GM19351 (cell line): Measurements from ENCODE around the gene CDON.

Experiments used
- ATAC-seq: cut with Tn5 transposase; IDR thresholded peaks from one replicate; pipeline ENCODE4 v1.9.1; 2021; ENCODE audit warnings: mild to moderate bottlenecking, moderate library complexity; ENCODE audit not compliant: unreplicated experiment

The CDON gene

DNA sequence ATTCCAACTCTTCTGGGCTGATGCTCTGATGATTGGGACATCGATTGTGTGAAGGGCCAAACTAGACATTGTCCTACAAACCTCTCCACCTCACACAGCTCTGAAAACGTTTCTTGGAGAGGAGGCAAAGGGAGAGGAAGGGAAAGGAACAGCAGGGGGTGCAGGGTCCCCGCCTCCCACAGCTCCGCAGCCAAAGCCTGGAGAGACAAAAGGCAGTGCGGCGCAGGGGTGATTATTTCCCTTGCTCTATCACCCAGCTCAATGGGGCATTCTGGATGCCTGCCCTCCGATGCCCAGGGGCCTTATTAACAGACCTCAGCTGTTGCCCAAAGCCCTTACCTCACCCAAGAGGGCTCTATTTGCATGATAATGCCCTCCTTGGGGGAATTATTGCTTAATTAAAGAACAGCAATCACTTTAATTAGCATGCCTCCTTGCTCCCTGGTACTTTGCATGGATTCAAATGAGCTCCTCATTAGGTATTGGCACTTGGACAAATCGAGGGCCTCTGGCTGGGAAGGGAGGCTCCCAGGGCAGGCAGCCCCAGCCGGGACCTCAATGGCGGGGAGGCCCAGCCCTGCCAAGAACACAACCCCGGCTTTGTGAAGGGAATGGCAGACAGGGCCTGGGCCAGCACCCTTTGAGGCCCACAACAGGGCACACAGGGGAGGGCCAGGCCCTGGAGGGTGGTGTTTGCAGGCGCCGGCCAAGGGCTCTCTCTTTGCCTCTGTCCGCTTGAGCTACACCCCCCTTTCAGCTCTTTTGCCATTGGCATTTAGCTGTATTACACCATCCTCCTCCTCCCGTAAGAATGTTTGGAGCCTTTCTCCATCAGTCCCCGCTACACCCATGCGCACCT lies 19.8 kb upstream of the CDON start:
- no peak for ATAC-seq

DNA sequence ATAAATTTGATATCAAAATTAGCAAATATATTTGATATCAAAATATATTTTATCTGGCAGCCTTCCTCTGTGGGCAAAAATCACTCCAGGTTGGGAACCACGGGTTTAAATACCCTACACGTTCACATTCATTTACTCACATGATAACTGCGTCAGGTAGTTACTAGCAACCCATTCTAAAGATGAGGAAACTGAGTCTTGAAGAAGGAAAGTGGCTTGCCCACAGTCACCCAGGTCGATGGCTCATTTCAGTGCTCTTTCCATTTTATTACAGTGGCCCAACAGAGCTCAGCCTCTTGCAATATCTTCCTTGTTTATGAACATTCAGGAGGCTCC lies 19.2 kb upstream of the CDON start:
- no peak for ATAC-seq

DNA sequence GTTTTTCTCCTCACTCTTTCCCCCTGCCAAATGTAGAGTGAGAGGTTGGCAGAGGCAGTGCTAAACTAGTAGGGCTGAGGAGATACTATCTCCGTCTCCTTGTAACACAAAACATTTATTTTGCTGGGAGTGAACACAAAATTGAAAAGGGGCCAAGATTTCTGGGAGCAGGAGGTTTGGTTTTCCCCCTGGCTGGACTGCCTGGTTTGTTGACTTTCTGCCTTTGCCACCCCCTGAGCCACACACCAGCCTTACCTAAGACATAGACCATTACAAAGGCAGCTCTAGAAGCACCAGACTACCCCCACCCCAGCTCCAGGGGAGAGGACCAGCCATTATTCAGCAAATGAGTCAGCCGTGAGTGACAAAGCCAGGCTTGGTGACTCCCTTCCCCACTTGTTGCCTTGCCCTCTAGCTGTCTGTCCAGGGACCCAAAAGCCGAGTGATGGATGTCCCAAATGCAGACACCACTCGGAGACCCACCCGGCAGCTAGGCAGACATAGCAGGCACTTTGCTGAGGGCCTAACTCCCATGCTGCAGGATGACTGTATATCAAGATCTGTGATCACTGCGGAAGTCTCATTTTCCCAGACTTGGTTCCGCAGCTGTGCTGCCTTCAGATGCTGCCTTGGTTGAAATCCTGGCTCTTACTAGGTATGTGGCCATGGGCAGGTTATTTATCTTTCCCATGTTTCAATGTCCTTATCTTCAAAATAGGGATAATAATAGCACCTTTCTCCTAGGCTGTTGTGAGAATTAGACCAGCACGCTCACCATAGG lies 17.7 kb upstream of the CDON start:
- ATAC-seq = no peak

DNA sequence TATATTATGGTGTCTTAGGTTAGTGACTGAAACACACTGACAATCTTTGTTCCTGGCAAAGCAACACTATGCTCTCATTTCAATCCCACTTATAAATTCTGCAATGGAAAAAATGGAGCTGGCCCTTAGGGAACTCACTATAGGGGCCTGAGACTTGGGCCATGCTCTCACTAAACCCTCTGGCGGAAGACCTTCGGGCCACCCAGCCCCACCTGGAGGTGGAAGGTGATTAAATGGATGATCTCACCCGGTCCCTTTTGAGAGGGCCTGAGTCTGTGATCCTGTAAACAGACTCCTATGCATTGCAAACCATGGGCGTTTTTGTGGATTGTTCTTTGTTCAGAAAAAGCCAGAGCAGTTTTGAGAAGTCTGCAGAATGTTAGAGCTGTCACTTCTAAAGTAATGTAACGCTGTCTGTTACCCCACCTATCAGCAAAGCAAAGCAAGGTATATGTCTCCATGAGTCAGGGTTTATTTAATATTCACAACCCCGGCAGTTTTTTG lies 17.0 kb upstream of the CDON start:
- no peak for ATAC-seq

DNA sequence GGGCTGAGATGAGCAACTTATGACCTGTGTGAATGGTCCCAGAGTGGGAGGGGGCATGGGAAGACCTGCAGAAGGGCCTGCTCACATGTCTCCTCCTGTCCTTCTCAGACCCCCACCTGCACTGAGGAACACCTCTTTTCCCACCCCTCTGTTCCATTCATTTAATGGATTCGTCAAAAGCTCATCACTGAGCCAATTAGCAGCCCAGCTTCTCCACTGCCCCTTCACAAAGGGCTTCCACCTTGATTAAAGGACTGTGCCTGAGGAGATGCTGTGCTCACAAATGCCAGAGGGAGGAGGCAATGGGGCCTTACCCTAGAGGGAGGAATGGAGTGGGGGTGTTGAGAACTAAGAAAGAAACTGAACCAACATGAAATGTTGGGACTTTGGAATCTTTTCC lies 14.0 kb upstream of the CDON start:
- ATAC-seq = no peak

DNA sequence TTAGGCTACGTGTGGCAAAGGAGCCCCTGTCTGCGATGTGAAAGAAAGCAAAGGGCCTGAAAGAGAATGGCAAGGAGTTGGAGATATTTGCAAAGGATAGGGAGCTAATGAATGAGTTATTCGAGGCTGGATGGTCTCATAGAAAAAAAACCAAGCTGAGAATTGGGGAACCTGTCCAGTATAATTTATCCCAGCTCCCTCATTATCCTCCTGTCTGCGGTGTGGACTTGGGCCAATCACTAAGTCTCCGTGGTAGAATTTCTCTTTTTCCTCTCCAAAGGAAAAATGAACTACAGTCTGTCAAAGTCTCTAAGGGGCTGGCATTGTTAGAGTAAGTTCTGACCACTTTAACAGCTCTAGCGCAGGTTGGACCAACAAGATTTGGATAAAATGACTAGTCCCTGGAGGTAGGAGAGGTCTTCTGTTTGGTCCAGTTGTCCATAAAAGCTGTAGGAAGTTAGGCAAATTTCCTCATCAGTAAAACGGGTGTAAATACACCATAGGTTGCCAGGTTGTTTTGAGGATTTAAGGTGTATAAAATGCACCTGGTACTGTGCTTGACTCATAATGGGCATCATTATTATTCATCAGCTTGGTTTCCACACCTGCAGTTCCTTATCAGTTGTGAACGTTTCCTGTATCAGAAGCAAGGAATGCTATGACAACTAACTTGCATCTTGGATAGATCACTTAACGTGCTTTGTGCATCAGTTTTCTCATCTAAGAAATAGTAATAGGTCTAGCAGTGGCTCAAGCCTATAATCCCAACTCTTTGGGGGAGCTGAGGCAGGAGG lies 10.3 kb upstream of the CDON start:
- no peak for ATAC-seq

DNA sequence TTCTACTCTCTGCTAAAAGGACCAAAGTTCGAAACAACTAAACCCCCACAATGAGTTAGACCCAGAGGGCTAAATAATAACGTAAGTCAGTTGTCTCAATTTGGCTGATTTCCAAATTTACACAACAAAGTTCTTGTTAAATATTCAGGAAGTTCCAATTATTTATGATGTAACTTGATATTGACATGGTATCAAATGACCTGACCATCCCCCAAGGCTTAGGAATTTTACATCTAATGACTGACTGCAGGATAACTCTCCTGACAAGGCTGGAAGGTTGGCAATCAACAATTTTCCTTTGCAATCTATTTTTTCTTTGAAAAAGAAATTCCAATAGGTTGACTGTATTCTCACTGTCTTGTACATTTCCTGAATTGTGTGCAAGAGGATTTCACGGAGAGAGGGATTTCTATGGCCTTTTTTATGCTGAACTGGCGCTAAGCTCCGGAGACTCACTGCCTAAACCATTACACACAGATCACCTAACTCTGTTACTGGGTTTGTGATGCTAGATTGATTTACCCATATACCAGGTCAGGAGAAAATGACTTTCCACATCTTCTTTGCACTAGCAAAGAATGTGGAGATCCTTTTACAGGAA lies 9.6 kb upstream of the CDON start:
- no peak for ATAC-seq

DNA sequence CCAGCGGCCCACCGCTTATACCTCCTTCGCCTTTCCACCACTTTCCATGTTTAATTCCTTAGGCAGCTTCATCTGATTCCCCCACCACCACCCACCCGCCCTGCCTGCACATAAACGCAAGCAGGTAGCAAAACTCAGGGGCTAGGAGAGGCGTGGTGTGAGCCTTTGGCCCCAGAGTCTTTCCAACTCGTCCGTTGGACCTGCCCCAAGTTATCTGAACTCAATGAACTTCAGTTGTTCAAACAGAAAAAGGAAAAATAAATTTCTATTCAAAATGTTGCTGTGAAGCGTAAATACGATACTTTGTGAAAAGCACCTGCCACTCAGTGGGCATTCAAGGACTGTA lies 814 bp upstream of the CDON start:
- ATAC-seq = no peak

DNA sequence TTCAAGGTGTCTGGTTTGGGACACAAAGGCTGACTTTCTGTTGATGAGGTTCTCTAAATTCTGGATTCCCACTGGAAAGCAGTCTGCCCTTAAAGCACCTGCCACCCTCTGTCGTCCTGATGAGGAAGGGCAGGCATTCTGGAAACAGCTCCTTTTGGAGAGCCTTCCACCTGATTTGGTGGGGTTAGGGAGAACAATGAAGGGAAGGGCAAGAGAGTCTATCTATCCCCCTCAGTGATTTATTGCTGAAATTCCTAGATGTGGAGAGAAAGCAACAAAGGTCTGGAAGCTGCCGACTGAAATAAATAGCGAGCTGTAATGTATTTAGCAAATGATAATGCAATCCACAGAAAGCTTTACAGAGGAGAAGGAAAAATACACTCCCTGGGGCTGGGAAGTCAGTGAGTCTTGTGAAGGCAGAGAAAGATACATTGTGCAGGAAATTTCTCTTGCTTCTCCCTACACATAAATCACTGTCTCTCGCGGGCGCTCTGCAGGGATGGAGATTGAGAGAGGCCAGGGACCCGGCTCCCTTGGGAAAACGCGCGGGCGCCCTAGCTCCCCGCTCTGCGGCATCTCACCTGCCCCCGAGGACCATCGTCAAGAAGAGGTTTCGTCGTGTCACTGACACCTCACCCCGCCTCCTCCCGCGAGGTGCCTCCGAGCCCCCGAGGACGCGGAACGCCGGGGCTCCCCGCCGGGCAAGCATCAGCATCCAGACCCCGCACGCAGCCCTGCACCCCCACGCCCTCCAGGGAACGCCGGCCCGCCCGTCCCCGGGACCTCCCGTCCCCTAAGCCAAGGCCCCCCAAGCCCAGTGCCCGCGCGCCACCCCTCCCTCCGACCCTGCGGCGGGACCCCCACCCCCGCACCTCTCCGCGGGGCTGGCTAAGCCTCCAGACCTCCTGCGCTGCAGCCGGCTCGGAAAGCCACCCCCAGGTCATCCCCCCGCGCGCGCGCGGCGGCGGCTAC lies 673 bp downstream of the CDON start:
- peak; percentile 3 for ATAC-seq

DNA sequence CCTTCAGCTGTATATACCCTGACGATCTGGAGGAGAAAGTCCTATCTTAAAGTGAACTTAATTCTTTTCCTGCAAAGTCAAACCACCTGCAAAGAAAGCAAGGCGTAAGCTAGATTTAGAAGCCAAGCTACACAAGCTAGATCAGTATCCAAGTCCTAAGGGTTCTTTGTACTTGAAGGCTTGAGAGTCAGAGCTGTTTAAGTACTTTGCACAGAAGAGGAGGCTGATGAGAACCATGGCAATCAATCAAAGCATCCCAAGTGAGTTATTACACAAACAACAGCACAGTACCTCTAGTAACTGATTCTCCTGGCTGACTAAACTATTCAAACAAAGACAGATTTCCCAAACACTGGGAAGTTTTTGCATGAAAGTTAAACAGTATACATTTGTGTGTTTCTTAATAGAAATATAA lies 1.9 kb downstream of the CDON start:
- ATAC-seq = no peak

DNA sequence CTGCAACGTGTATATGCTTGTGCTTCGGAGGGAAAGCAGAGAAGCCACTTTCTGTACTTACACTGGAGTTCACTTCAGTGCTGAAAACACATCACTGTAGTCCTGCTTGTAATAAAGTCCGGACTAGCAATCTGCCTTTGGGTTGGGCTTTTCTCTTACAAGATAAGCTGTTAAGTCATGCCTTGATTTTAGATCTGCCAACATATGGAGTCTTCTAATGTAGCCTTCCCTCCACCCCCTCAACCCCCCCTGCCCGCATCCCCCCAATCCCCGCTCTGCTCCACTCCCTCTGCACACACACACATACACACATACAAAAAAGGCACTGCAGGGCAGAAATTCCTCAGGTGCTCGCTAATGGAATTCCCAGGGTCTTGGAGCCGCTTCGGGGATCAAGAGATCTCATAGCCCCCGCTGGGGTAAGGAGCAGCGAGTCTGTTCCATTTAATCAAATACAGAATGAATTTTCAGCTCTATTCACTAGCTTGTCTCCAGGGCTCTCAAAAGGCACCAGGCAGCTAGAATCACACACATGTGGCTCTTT lies 3.4 kb downstream of the CDON start:
- no peak for ATAC-seq

DNA sequence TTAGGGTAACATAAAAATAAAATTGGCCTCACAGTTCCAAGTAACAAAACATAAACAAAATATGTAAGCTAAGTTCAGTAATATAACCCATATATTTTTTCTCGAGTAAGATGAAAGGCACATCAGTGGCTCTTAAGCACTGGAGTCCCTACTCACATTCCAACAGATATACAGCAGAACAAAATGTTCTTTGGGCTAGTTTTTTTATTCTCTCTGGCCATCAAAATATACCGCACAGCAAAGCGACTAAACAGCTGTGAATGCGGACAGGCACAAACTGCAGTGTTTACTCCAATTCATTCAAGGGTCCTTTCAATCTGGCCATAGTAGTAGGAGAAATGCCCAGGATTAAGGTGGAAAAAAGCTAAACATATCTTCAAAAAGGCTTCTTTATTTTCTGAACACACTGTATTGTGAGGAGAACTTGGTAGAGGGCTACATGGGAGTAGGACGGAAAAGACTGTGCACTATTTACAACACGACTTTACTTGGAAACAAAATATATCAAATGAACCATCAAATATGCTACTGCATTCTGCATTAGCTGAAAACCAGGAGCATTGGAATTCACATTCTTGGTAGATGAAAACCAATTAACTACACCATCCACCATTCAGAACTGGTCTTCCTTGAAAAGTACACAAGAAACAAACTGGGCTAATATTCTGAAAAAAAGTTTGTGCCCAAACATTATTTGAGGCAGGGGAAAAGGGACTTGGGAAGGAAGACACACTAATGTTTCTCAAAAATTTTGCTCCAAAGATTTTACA lies 4.4 kb downstream of the CDON start:
- ATAC-seq = no peak

DNA sequence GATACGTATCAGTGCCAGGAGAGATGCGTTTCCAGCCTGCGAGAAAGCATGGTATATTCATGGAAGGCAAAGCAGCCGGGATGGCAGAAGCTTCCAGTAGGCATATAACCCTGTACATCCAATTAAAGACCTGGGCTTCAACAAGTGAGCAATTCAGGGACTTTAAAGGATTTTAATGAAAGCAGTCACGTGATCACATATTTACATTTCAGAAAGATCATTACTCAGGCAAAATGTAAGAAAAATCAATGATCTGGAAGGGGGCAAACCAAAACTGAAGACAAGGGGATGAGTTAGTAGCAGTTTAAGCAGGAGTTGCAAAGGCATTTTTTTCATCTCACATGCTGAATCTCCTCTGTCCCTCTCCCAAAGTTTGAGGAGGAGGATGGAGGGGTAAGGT lies 7.8 kb downstream of the CDON start:
- ATAC-seq = no peak

DNA sequence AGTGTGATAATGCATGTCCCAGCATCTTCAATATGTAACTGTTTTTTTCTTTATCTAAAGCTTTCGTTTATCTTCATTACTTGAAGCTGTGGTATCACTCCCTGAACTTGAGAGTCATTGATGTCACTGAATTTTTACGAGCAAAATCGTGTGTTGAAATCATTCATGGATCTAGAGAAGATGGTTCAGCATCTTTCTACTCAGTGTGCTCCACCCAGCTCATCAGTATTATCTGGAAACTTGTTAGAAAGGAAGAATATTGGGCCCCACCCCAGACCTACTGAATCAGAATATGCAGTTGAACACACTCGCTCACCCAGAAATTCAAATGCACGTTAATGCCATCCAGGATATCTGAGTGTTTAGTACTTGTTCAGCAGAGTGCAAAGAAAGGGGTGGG lies 8.3 kb downstream of the CDON start:
- no peak for ATAC-seq

DNA sequence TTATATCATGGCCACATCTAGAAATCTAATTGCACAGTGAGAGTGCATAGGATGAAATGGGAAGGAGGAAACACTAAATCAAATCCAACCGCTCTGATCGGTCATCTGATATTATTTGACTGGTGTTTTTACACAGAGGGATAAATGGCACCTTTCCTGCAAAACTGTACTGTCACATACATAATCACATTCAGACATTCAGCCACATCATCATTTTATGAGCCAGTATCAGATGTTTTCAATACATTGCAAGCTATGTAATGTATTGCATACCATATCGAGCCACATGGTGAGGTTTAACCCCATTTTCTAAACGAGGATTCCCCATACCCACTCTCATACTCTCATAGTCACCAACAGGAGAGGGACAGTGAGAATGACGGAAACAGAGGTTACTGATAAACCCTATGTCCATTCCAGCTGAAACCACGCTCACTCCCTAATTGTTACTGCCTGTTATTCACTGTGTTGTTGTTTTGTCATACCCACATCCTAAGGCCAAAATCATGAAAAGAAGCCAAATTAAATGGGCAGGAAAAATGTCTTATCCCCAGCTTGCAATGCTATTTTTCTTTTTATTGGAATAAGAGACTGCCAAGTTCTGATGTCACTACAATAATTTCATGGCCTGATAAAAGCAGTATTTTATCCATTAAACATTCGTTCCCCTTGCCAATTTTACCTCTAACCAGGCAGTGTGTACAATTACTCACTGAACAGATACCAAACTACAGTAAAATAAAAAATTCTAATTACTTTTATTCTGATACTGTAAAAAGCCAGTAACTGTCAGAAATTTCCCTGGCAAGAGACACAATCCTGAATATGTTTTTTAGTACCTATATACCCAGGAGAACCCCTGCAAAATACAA lies 9.0 kb downstream of the CDON start:
- no peak for ATAC-seq

DNA sequence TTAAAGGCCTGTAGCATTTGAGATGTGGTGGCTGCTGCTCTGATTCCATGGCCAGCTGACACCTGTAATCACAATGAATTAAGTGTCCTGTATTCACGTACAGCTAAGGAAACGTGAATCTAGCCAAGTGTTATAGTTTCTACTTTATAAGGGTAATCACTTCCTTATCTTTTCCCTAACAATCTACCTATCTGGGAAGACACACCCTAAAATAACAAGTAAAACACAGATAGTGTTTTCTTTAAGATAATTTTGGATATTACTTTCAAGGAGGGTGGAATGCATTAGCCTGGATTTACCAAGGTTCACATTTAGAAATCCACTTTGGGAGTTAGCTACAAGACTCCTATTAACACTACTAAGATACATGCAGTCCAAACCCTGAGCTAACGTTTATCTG lies 11.5 kb downstream of the CDON start:
- no peak for ATAC-seq

DNA sequence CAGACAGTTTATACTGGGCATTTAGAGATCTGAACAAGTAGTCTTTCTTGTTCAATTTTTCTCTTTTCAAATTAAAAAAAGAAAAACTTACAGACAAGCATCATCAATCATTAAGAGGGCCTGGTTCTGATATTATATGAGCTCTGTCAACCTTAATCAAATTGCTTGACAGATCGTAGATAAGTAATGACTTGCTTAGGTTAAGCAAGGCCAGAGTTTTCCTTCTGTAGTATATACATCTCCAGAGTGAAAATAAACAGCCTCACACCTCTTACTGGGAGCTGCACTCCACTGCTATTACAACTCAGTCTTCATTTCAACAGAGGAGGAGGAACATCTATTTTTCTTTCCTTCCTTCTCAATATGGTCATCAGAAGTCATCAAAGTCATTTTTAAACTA lies 13.5 kb downstream of the CDON start:
- no peak for ATAC-seq

DNA sequence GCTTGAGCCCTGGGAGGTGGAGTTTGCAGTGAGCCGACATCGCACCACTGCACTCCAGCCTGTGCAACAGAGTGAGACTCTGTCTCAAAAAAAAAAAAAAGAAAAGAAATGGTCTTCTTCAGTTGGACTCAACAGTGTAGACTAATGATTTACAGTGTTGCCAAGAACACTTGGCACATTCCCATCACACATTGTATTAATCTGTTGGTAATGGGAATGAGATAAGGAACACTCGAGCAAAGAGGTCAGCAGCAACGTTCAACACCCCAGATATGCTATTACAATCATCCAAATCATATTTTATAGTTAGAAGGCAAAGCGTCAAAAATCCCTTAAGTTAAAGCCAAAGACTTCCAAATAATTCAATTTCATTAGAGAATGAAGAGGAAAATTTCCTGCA lies 14.5 kb downstream of the CDON start:
- no peak for ATAC-seq
